ENCODE results near the gene NBL1.

- TF ChIP-seq RARB (CRISPR knock-in tag; IDR thresholded peaks at IDR 0.05): no peak
- TF ChIP-seq PATZ1 (CRISPR knock-in tag; IDR thresholded peaks at IDR 0.05; ENCODE audit: borderline replicate concordance): no peak
- no peak for TF ChIP-seq ZNF8 (CRISPR knock-in tag; IDR thresholded peaks at IDR 0.05)
- TF ChIP-seq ISL1 (CRISPR knock-in tag; IDR thresholded peaks at IDR 0.05): no peak
- no peak for TF ChIP-seq ZC3H10 (CRISPR knock-in tag; IDR thresholded peaks at IDR 0.05)
- no peak for TF ChIP-seq POU6F1 (CRISPR knock-in tag; IDR thresholded peaks at IDR 0.05; ENCODE audit: borderline replicate concordance, low read depth)
- no peak for TF ChIP-seq BACH2 (CRISPR knock-in tag; IDR thresholded peaks at IDR 0.05; ENCODE audit: borderline replicate concordance)
Observed at GRCh38 chr1:19613171-19613703, 30.9 kb upstream of the NBL1 start.

Measured in SK-N-SH treated with all-trans-retinoic acid at 6 μM for 48 hours (cell line).